ENCODE results near the gene GOLGA6C. TPM values are rescaled to one million over a fixed set of nuclear protein-coding genes. Genes with fewer than 3 reads are reported as not detected.
A peak's percentile ranks its signal among the peaks of the same experiment; 100 is the strongest.
"Not testable (repeated sequence)": the region's sequence is repeated elsewhere in the genome, so short reads cannot be mapped to it uniquely, and the experiment has no call there.

The GOLGA6C gene
- total RNA-seq, 6 donors from 2014 or later = not detected

GRCh38 chr15:75238150-75238549 lies 20.0 kb upstream of the GOLGA6C start:
- Histone ChIP-seq H3K27me3 (no peaks in the 10 kb centered on the region), H3K9me3 (no peaks in the 10 kb centered on the region), H3K4me3 (no peak overlapping the region), H3K36me3 (no peaks in the 10 kb centered on the region), H3K27ac (no peak overlapping the region), H3K4me1 (no peaks in the 10 kb centered on the region)
- TF ChIP-seq EP300 (IDR thresholded peaks at IDR 0.05) (no peak), POLR2A (IDR thresholded peaks at IDR 0.05) (no peak), POLR2AphosphoS5 (IDR thresholded peaks at IDR 0.05) (no peak)
- TF ChIP-seq, protein P1, sequence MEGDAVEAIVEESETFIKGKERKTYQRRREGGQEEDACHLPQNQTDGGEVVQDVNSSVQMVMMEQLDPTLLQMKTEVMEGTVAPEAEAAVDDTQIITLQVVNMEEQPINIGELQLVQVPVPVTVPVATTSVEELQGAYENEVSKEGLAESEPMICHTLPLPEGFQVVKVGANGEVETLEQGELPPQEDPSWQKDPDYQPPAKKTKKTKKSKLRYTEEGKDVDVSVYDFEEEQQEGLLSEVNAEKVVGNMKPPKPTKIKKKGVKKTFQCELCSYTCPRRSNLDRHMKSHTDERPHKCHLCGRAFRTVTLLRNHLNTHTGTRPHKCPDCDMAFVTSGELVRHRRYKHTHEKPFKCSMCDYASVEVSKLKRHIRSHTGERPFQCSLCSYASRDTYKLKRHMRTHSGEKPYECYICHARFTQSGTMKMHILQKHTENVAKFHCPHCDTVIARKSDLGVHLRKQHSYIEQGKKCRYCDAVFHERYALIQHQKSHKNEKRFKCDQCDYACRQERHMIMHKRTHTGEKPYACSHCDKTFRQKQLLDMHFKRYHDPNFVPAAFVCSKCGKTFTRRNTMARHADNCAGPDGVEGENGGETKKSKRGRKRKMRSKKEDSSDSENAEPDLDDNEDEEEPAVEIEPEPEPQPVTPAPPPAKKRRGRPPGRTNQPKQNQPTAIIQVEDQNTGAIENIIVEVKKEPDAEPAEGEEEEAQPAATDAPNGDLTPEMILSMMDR (IDR thresholded peaks at IDR 0.05) = no peak
- ATAC-seq (ENCODE audit: low FRiP score in 2 of 2) (no peak), DNase-seq (no peak)
- 36 to 91% methylated on average over 1 to 5 of the region's 5 CpGs for WGBS, 2 donors

- not testable (repeated sequence) for H3K27me3 ChIP-seq; DNase-seq; H3K4me3 ChIP-seq; H3K36me3 ChIP-seq; ATAC-seq (ENCODE audit: low FRiP score in 2 of 2); H3K9me3 ChIP-seq; H3K27ac ChIP-seq; H3K4me1 ChIP-seq
- 88 to 96% methylated on average over 1 of the region's 1 CpG for WGBS, 2 donors
These were observed 12.4 kb upstream of the GOLGA6C start for GRCh38 chr15:75245741-75246140.

- not testable (repeated sequence) for ATAC-seq (ENCODE audit: low FRiP score in 2 of 2); H3K27ac ChIP-seq; H3K4me1 ChIP-seq; H3K4me3 ChIP-seq; H3K27me3 ChIP-seq; H3K9me3 ChIP-seq; DNase-seq; H3K36me3 ChIP-seq
- 54 to 66% methylated on average over 6 of the region's 6 CpGs for WGBS, 2 donors
These were observed 9.1 kb upstream of the GOLGA6C start for GRCh38 chr15:75248991-75249390.

- no peaks in the 10 kb centered on the region for H3K9me3 ChIP-seq
- TF ChIP-seq POLR2A (IDR thresholded peaks at IDR 0.05) (no peak), EP300 (IDR thresholded peaks at IDR 0.05) (no peak), POLR2AphosphoS5 (IDR thresholded peaks at IDR 0.05) (no peak)
- TF ChIP-seq, protein P1 (IDR thresholded peaks at IDR 0.05) = no peak
- no peaks in the 10 kb centered on the region for H3K27me3 ChIP-seq
- no peak overlapping the region for H3K4me3 ChIP-seq
- no peak for ATAC-seq (ENCODE audit: low FRiP score in 2 of 2)
- no peaks in the 10 kb centered on the region for H3K36me3 ChIP-seq
- WGBS, 2 donors = 73 to 77% methylated on average over 4 of the region's 4 CpGs
- no peaks in the 10 kb centered on the region for H3K4me1 ChIP-seq
- no peak overlapping the region for H3K27ac ChIP-seq
- no peak for DNase-seq
These were observed 8.4 kb upstream of the GOLGA6C start for GRCh38 chr15:75249726-75250125.

GRCh38 chr15:75251343-75251742 lies 6.8 kb upstream of the GOLGA6C start:
- not testable (repeated sequence) for H3K36me3 ChIP-seq; H3K27ac ChIP-seq; H3K4me1 ChIP-seq; H3K4me3 ChIP-seq; ATAC-seq (ENCODE audit: low FRiP score in 2 of 2); H3K9me3 ChIP-seq; DNase-seq; H3K27me3 ChIP-seq
- 64 to 71% methylated on average over 4 of the region's 4 CpGs for WGBS, 2 donors

- not testable (repeated sequence) for H3K36me3 ChIP-seq; H3K9me3 ChIP-seq; H3K27me3 ChIP-seq; ATAC-seq (ENCODE audit: low FRiP score in 2 of 2); H3K4me1 ChIP-seq; DNase-seq; H3K27ac ChIP-seq; H3K4me3 ChIP-seq
- WGBS, 2 donors = 72 to 81% methylated on average over 4 of the region's 4 CpGs
These were observed 5.8 kb upstream of the GOLGA6C start for GRCh38 chr15:75252285-75252684.

- H3K9me3 ChIP-seq; H3K36me3 ChIP-seq; H3K27me3 ChIP-seq; H3K27ac ChIP-seq; H3K4me1 ChIP-seq; ATAC-seq (ENCODE audit: low FRiP score in 2 of 2); H3K4me3 ChIP-seq: not testable (repeated sequence)
- WGBS, 2 donors = 69 to 74% methylated on average over 3 to 8 of the region's 16 CpGs
- peak in 1 of 2 donors; percentile 47 for DNase-seq
These were observed 648 bp downstream of the GOLGA6C start for GRCh38 chr15:75258620-75259343.

DNA sequence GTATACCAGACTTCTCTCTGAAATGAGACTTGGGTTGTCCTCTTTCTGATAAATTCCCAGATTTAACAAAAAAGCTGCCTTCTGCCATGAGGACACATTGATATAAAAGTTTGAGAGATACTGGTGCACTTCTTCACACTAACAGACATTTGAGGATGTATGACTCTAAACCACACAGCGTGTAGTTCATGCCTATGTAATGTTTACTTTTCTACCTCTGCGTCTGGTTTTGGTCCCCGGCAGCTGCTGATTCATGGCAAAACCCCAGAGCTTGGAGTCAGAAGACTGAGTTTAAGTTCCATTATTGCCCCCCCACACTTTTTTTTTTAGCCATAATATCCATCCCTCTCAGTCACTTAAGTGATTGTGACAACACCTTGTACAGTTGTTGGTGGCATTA lies 1.7 kb downstream of the GOLGA6C start:
- no CpG with 5 or more reads among the region's 3 CpGs for WGBS, 2 donors
- H3K4me3 ChIP-seq; H3K4me1 ChIP-seq; H3K27me3 ChIP-seq; DNase-seq; ATAC-seq (ENCODE audit: low FRiP score in 2 of 2); H3K36me3 ChIP-seq; H3K9me3 ChIP-seq; H3K27ac ChIP-seq: not testable (repeated sequence)

- not testable (repeated sequence) for H3K36me3 ChIP-seq, H3K9me3 ChIP-seq, H3K4me3 ChIP-seq, H3K27me3 ChIP-seq, DNase-seq, H3K4me1 ChIP-seq, H3K27ac ChIP-seq
- peak in 1 of 2 donors; percentile 56 for ATAC-seq (ENCODE audit: low FRiP score in 2 of 2)
- WGBS, 2 donors = 29 to 86% methylated on average over 1 to 3 of the region's 8 CpGs
These were observed 15.7 kb downstream of the GOLGA6C start for GRCh38 chr15:75273751-75274359.

Data from upper lobe of left lung (tissue), 6 donors.